HepG2 (cell line): Measurements from ENCODE around the gene MLYCD. TPM values are rescaled to one million over a fixed set of nuclear protein-coding genes. Genes with fewer than 3 reads are reported as not detected.

Experiments used
- ATAC-seq: fragments of 200-7000 bp; cut with Tn5 transposase; 3 replicates; pipeline ENCODE4 v1.9.1; 2020; ENCODE audit warnings: mild to moderate bottlenecking, moderate library complexity
- BruUV-seq: library from RNA; stranded (reverse); fragments of 400-500 nt; replicated peaks from 2 replicates; lab custom pipeline; 2021; lab: Mats Ljungman, UMichigan
- CTCF ChIA-PET: fragments of 300-600 bp; formaldehyde crosslinking; extraction: SDS; loops from one replicate; lab custom pipeline; 2021; ENCODE audit warnings: low total read pairs, inconsistent platforms, low intra/inter-chr PET ratio; lab: Yijun Ruan, JAX
- POLR2A ChIA-PET: fragments of 350-600 bp; sonication (Branson Sonifier 250); formaldehyde crosslinking; loops from one replicate; lab custom pipeline; 2020; ENCODE audit warnings: antibody characterized with exemption, inconsistent platforms; lab: Yijun Ruan, JAX
- DNase-seq: peaks from one replicate; pipeline ENCODE4 v3.0.0-alpha.2; 2015; ENCODE audit warnings: low spot score
- FAIRE-seq: peaks from 3 replicates; lab custom pipeline; 2011; peaks lifted over from hg19 to GRCh38; lab: Jason Lieb, UNC
- H2AFZ ChIP-seq: one replicate; pipeline ENCODE4 v1.6.1; 2011; ENCODE audit warnings: low read length, inconsistent platforms
- H3K27ac ChIP-seq: fragments of 300-600 bp; 3 replicates; pipeline ENCODE4 v1.8.0; 2011; ENCODE audit warnings: mixed run types, mild to moderate bottlenecking, mixed read lengths, low read length, inconsistent platforms; ENCODE audit not compliant: insufficient read depth; ENCODE audit errors: extremely low read length
- H3K27me3 ChIP-seq, 2 experiments: fragments of 200-600 bp in 1 of 2; 2 replicates in 1 of 2; 3 replicates in 1 of 2; pipeline versions ENCODE4 v1.6.0 to v1.8.0; 2011; ENCODE audit warnings: low read length in 2 of 2, mild to moderate bottlenecking in 2 of 2, moderate library complexity in 2 of 2, inconsistent platforms in 1 of 2; ENCODE audit not compliant: insufficient read depth in 2 of 2, control insufficient read depth in 1 of 2
- H3K36me3 ChIP-seq, 2 experiments: fragments of 200-600 bp in 1 of 2; replicated peaks in 1 of 2; 2 replicates in 1 of 2; 3 replicates in 1 of 2; pipeline versions ENCODE4 v1.5.1 to v1.8.0; 2011; ENCODE audit warnings: low read length in 2 of 2, inconsistent platforms in 1 of 2; ENCODE audit not compliant: insufficient read depth in 2 of 2, control insufficient read depth in 1 of 2
- H3K4me1 ChIP-seq: 2 replicates; pipeline ENCODE4 v1.5.1; 2012; ENCODE audit warnings: low read length, inconsistent platforms; ENCODE audit not compliant: insufficient read depth
- H3K4me2 ChIP-seq: 2 replicates; pipeline ENCODE4 v1.6.0; 2011; ENCODE audit warnings: low read depth, low read length, inconsistent platforms
- H3K4me3 ChIP-seq, 3 experiments: fragments of 200-600 bp in 1 of 3; sonication (generic), shearing (Covaris generic) in 1 of 3; replicated peaks in 1 of 3; 2 replicates each; pipeline ENCODE4 v1.5.1; 2011 to 2016; ENCODE audit warnings: low read length in 3 of 3, inconsistent platforms in 2 of 3, low read depth in 2 of 3, mild to moderate bottlenecking in 2 of 3, control low read depth in 1 of 3, mixed read lengths in 1 of 3; ENCODE audit not compliant: insufficient read depth in 1 of 3
- H3K79me2 ChIP-seq: one replicate; pipeline ENCODE4 v1.6.1; 2011; ENCODE audit warnings: low read length, inconsistent platforms; ENCODE audit not compliant: insufficient read depth
- H3K9ac ChIP-seq: 2 replicates; pipeline ENCODE4 v1.6.0; 2011; ENCODE audit warnings: mild to moderate bottlenecking, low read depth, low read length, inconsistent platforms; ENCODE audit not compliant: insufficient read depth
- H3K9me3 ChIP-seq: 2 replicates; pipeline ENCODE4 v1.5.1; 2012; ENCODE audit warnings: mild to moderate bottlenecking, low read length
- H4K20me1 ChIP-seq: 2 replicates; pipeline ENCODE4 v1.6.0; 2011; ENCODE audit warnings: inconsistent platforms, mild to moderate bottlenecking, low read length, moderate library complexity; ENCODE audit not compliant: insufficient read depth
- HDAC6 ChIP-seq: fragments of 200-600 bp; sonication (generic); IDR thresholded peaks from 2 replicates; pipeline ENCODE4 v1.7.0; 2017; ENCODE audit warnings: mild to moderate bottlenecking, antibody characterized with exemption, low read length, low read depth
- HNF4A ChIP-seq: sonication (generic); formaldehyde crosslinking; IDR thresholded peaks from 2 replicates; pipeline ENCODE4 v1.4.0; 2020; ENCODE audit warnings: missing genetic modification reagents
- ZNF136 ChIP-seq: sonication (generic); formaldehyde crosslinking; IDR thresholded peaks from 2 replicates; pipeline ENCODE4 v1.8.1; 2022; ENCODE audit warnings: low read depth, mild to moderate bottlenecking, moderate library complexity, missing genetic modification reagents
- ZNF142 ChIP-seq: sonication (generic); formaldehyde crosslinking; IDR thresholded peaks from 2 replicates; pipeline ENCODE4 v1.4.0; 2020; ENCODE audit warnings: missing genetic modification reagents
- ZNF256 ChIP-seq: sonication (generic); formaldehyde crosslinking; conservative IDR thresholded peaks from 2 replicates; pipeline ENCODE4 v1.4.0; 2020; ENCODE audit warnings: missing genetic modification reagents
- ZNF720 ChIP-seq: sonication (generic); formaldehyde crosslinking; IDR thresholded peaks from 2 replicates; pipeline ENCODE4 v1.4.0; 2020; ENCODE audit warnings: missing genetic modification reagents
- WGBS: methylation state at CpG from one replicate; pipeline ENCODE4 v1.1.6; 2017; ENCODE audit warnings: low lambda C conversion rate; 5-methylcytosine and 5-hydroxymethylcytosine counted together
- in situ Hi-C: cut with HindIII; loops from 2 replicates; pipeline ENCODE4 v1.10.0; 2017; ENCODE audit warnings: low pct_unique_long_range_greater_than_20kb; ENCODE audit not compliant: extremely low pct_ligation_motif_present
- intact Hi-C: fragments of 100-400 bp; cut with micrococcal nuclease; formaldehyde crosslinking; loops from one replicate; pipeline ENCODE4 v1.10.0; 2022; ENCODE audit not compliant: unreplicated experiment
- polyA plus RNA-seq, 8 experiments: library from polyadenylated mRNA; depleted of rRNA in 3 of 8; stranded (reverse) in 7 of 8; unstranded in 1 of 8; fragments of >200 nt; fragmentation: Illumina TruSeq in 4 of 8; extraction: Trizol in 4 of 8; gene quantifications; 2 replicates each; pipeline versions ENCODE4 v1.2.1 to v1.2.3, GENCODE V29; 2011 to 2016; ENCODE audit warnings: low read depth in 4 of 8, missing spikeins in 1 of 8, mixed read lengths in 1 of 8; ENCODE audit not compliant: insufficient read depth in 1 of 8
- total RNA-seq, 5 experiments: library from RNA; depleted of rRNA; stranded (reverse); fragments of >200 nt; fragmentation: Illumina TruSeq; extraction: Trizol; gene quantifications; 2 replicates each; pipeline ENCODE4 v1.2.3, GENCODE V29; 2016; ENCODE audit warnings: low read depth in 1 of 5
- TF ChIP-seq, protein P1 (sequence below): sonication (generic); formaldehyde crosslinking; IDR thresholded peaks from 2 replicates; pipeline ENCODE4 v1.5.0; 2020; ENCODE audit warnings: missing genetic modification reagents
- TF ChIP-seq, protein P2 (sequence below): sonication (generic); formaldehyde crosslinking; IDR thresholded peaks from 2 replicates; pipeline ENCODE4 v1.5.0; 2020; ENCODE audit warnings: mild to moderate bottlenecking, missing genetic modification reagents

The MLYCD gene
- total and polyA plus RNA-seq, 2 of the 13 experiments (the other 11 are each of a cell fraction or from before 2014, with no cell fraction given) = 1.8 to 4.0 TPM

DNA sequence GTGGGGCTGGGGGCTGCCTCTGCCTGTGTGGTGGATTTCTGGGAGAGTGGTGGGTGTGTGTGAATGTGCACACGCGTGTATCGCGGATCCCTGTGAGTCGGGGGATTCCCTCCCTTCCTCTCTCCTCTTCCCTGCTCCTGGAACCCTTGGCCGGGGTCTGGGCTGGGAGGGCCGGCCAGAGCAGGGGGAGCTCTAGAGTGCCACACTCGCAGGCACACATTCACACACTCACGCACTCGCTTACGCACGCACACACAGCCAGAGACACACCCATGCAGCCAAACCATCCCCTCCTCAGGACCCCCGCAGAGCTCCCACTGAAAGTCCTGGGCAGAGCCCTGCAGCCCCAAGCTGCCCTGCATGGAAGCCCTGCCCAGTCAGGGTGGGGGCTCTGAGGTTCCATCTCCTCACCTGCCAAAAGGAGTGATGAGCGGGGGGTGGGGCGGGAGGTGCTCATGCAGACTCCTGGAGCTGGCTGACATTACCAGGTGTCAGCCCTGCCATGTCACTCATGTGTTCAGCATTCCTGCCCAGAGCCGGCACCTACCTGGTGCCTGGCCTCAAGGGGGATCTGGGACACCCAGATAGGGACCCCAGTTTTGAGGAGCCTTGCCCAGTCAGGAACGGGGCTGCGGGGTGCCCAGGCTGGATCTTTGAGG, 71.0 kb downstream of the MLYCD start:
- ATAC-seq = peak; percentile 3
- Histone ChIP-seq H3K4me3 (no peak overlapping the region), H3K9ac (no peak overlapping the region), H3K4me2 (no peak overlapping the region), H3K9me3 (no peaks in the 10 kb centered on the region), H3K4me1 (peaks cover 17% of the 10 kb centered on the region), H4K20me1 (peaks cover 14% of the 10 kb centered on the region; the same call in 1 of the 2 replicates), H3K27ac (no peak overlapping the region), H3K79me2 (no peaks in the 10 kb centered on the region), H3K27me3 (peaks cover 3 to 40% of the 10 kb centered on the region in 2 experiments; a peak in 4 of 5 replicates), H3K36me3 (peaks cover 8% of the 10 kb centered on the region in 2 experiments; a peak in 4 of 5 replicates), H2AFZ (no peak overlapping the region)
- TF ChIP-seq ZNF142 (no peak), HDAC6 (no peak), ZNF720 (CRISPR knock-in tag) (no peak), HNF4A (CRISPR knock-in tag) (no peak), ZNF136 (CRISPR knock-in tag) (no peak), ZNF256 (CRISPR knock-in tag) (no peak)
- TF ChIP-seq, protein P1, sequence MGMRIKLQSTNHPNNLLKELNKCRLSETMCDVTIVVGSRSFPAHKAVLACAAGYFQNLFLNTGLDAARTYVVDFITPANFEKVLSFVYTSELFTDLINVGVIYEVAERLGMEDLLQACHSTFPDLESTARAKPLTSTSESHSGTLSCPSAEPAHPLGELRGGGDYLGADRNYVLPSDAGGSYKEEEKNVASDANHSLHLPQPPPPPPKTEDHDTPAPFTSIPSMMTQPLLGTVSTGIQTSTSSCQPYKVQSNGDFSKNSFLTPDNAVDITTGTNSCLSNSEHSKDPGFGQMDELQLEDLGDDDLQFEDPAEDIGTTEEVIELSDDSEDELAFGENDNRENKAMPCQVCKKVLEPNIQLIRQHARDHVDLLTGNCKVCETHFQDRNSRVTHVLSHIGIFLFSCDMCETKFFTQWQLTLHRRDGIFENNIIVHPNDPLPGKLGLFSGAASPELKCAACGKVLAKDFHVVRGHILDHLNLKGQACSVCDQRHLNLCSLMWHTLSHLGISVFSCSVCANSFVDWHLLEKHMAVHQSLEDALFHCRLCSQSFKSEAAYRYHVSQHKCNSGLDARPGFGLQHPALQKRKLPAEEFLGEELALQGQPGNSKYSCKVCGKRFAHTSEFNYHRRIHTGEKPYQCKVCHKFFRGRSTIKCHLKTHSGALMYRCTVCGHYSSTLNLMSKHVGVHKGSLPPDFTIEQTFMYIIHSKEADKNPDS = no peak
- TF ChIP-seq, protein P2, sequence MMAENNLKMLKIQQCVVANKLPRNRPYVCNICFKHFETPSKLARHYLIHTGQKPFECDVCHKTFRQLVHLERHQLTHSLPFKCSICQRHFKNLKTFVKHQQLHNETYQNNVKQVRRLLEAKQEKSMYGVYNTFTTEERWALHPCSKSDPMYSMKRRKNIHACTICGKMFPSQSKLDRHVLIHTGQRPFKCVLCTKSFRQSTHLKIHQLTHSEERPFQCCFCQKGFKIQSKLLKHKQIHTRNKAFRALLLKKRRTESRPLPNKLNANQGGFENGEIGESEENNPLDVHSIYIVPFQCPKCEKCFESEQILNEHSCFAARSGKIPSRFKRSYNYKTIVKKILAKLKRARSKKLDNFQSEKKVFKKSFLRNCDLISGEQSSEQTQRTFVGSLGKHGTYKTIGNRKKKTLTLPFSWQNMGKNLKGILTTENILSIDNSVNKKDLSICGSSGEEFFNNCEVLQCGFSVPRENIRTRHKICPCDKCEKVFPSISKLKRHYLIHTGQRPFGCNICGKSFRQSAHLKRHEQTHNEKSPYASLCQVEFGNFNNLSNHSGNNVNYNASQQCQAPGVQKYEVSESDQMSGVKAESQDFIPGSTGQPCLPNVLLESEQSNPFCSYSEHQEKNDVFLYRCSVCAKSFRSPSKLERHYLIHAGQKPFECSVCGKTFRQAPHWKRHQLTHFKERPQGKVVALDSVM (CRISPR knock-in tag) = no peak
- in situ Hi-C loops (loop anchor here (25.0 kb wide), 1 partner anchor 217 kb away; the partner anchor contains the start of genes ADAD2 and TAF1C), intact Hi-C loops (loop anchor here (5.0 kb wide), 2 partner anchors 72 to 937 kb away; partner anchors contain the start of gene SLC38A8)
- FAIRE-seq = no peak
- BruUV-seq = no TSS peak
- 60% methylated on average over 17 of the region's 18 CpGs for WGBS
- DNase-seq = no peak
- ChIA-PET POLR2A (interaction anchor here (1.4 kb wide), 1 partner anchor 15 kb away, joined by 3 read pairs; no protein-coding TSS in a partner anchor), CTCF (no interaction called here)
